ENCODE measurements around the gene TAOK3.
"Not testable (repeated sequence)": the region's sequence is repeated elsewhere in the genome, so short reads cannot be mapped to it uniquely, and the experiment has no call there.

The TAOK3 gene

DNA sequence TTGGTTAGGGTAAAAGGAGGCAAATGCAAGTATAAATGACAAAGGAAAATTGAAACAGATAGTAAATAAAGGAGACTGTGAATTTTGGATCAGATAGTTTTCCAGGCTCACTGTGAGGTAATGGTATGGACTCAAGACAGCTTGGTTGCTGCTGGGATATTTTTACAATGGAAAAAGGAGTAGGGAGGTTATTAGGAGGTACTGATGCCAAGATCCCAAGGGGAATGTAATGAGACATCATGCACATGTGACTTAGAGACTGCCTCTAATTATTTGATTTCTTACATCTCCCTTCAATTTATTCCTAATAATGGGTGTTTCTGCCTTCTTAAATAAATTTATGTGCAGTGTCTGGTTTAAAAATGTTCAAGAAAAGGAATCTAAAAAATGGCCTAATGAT lies 56.9 kb downstream of the TAOK3 start:
- TF ChIP-seq CTCF (conservative IDR thresholded peaks at IDR 0.05; ENCODE audit: low read depth, low read length): no peak
- H3K4me3 ChIP-seq (ENCODE audit: low read depth, low read length): no peak overlapping the region
- DNase-seq (ENCODE audit: low read depth): no peak

- no peak for DNase-seq (ENCODE audit: low read depth)
- no peak for TF ChIP-seq CTCF (conservative IDR thresholded peaks at IDR 0.05; ENCODE audit: low read depth, low read length)
- no peak overlapping the region for H3K4me3 ChIP-seq (ENCODE audit: low read depth, low read length)
These were observed 60.1 kb downstream of the TAOK3 start for GRCh38 chr12:118312578-118312977.

GRCh38 chr12:118311666-118312065 lies 61.0 kb downstream of the TAOK3 start:
- no peak overlapping the region for H3K4me3 ChIP-seq (ENCODE audit: low read depth, low read length)
- no peak for DNase-seq (ENCODE audit: low read depth)
- TF ChIP-seq CTCF (conservative IDR thresholded peaks at IDR 0.05; ENCODE audit: low read depth, low read length): no peak

DNA sequence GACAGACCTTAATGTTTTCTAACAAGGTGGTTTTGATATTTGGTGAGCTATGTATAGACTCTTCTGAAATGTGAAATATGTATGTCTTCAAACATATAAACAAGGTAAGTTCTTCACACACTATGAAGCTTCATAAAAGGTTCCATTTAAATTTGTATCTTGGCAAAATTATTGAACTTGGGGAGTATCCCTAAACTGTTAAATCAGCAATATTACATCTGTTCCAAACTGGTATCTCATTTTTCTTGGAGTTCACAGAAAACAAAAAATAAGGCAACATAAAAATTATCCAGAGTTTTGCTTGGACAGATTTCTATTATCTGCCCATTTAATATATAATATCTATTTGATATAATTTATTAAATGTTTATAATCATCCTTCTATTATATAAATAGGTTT lies 62.4 kb downstream of the TAOK3 start:
- DNase-seq (ENCODE audit: low read depth): no peak
- TF ChIP-seq CTCF (conservative IDR thresholded peaks at IDR 0.05; ENCODE audit: low read depth, low read length): no peak
- H3K4me3 ChIP-seq (ENCODE audit: low read depth, low read length): no peak overlapping the region

DNA sequence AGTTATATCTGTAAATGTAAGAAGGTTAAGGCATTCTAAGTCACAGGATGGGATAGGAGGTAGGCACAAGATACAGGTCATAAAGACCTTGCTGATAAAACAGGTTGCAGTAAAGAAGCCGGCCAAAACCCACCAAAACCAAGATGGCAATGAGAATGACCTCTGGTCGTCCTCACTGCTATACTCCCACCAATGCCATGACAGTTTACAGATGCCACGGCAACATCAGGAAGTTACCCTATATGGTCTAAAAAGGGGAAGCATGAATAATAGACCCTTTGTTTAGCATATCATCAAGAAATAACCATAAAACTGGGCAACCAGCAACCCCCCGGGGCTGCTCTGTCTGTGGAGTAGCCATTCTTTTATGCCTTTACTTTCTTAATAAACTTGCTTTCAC lies 64.7 kb downstream of the TAOK3 start:
- peak; percentile 66 for DNase-seq (ENCODE audit: low read depth)

GRCh38 chr12:118307069-118307954 lies 65.4 kb downstream of the TAOK3 start:
- peak; percentile 93 for DNase-seq (ENCODE audit: low read depth)
- peak overlapping the region; percentile 46 for H3K4me3 ChIP-seq (ENCODE audit: low read depth, low read length)
- TF ChIP-seq CTCF (conservative IDR thresholded peaks at IDR 0.05; ENCODE audit: low read depth, low read length): no peak

More for the DNA sequence above, 64.7 kb downstream of the TAOK3 start:
- not testable (repeated sequence) for H3K4me3 ChIP-seq (ENCODE audit: low read depth, low read length)

- DNase-seq (ENCODE audit: low read depth): no peak
- no peak for TF ChIP-seq CTCF (conservative IDR thresholded peaks at IDR 0.05; ENCODE audit: low read depth, low read length)
- H3K4me3 ChIP-seq (ENCODE audit: low read depth, low read length): no peak overlapping the region
These were observed 68.6 kb downstream of the TAOK3 start for GRCh38 chr12:118304093-118304492.

Measured in choroid plexus epithelial cell (primary cell).